Measurements from ENCODE around the gene DAD1. TPM values are rescaled to one million over a fixed set of nuclear protein-coding genes. Genes with fewer than 3 reads are reported as not detected.
A peak's percentile ranks its signal among the peaks of the same experiment; 100 is the strongest.

DAD1 gene
- total RNA-seq, 4 donors from 2014 or later = 52.0 to 173 (median 123) TPM

- Histone ChIP-seq H3K27ac (peak overlapping the region; percentile 28 to 80 (median 58)), H3K4me1 (peaks cover 0 to 13% (median 6%) of the 10 kb centered on the region in 4 donors), H3K36me3 (no peaks in the 10 kb centered on the region), H3K4me3 (no peak overlapping the region), H3K9me3 (no peaks in the 10 kb centered on the region), H3K27me3 (no peaks in the 10 kb centered on the region)
- no peak for TF ChIP-seq CTCF (IDR thresholded peaks at IDR 0.05)
- TF ChIP-seq POLR2A (IDR thresholded peaks at IDR 0.05) = no peak
- DNase-seq = no peak
These were observed 68.9 kb downstream of the DAD1 start for GRCh38 chr14:22519877-22520685.

- Histone ChIP-seq H3K9me3 (no peaks in the 10 kb centered on the region), H3K4me3 (peak overlapping the region in 1 of 4 donors; percentile 6), H3K4me1 (peaks cover 0 to 16% (median 8%) of the 10 kb centered on the region in 4 donors), H3K36me3 (no peaks in the 10 kb centered on the region), H3K27me3 (no peaks in the 10 kb centered on the region), H3K27ac (peak overlapping the region in 2 of 4 donors; percentile 47 to 80)
- no peak for DNase-seq
- TF ChIP-seq POLR2A (IDR thresholded peaks at IDR 0.05) (no peak), CTCF (IDR thresholded peaks at IDR 0.05) (no peak)
These were observed 71.0 kb downstream of the DAD1 start for GRCh38 chr14:22518073-22518472.

GRCh38 chr14:22517117-22517720 lies 71.8 kb downstream of the DAD1 start:
- Histone ChIP-seq H3K36me3 (no peaks in the 10 kb centered on the region), H3K9me3 (no peaks in the 10 kb centered on the region), H3K4me3 (no peak overlapping the region), H3K27ac (peak overlapping the region in 2 of 4 donors; percentile 9 to 80), H3K27me3 (no peaks in the 10 kb centered on the region), H3K4me1 (peaks cover 0 to 20% (median 9%) of the 10 kb centered on the region in 4 donors)
- no peak for TF ChIP-seq POLR2A (IDR thresholded peaks at IDR 0.05)
- TF ChIP-seq CTCF (IDR thresholded peaks at IDR 0.05) = no peak
- DNase-seq = no peak

GRCh38 chr14:22515929-22516328 lies 73.1 kb downstream of the DAD1 start:
- TF ChIP-seq CTCF (IDR thresholded peaks at IDR 0.05) (no peak), POLR2A (IDR thresholded peaks at IDR 0.05) (no peak)
- H3K27me3 ChIP-seq = no peaks in the 10 kb centered on the region
- H3K27ac ChIP-seq = peak overlapping the region in 3 of 4 donors; percentile 9 to 80 (median 32)
- H3K9me3 ChIP-seq = no peaks in the 10 kb centered on the region
- DNase-seq = no peak
- peaks cover 0 to 21% (median 9%) of the 10 kb centered on the region in 4 donors for H3K4me1 ChIP-seq
- H3K4me3 ChIP-seq = no peak overlapping the region
- no peaks in the 10 kb centered on the region for H3K36me3 ChIP-seq

Small RNAs within 50 kb of the gene (small RNA-seq; reads per million reads assigned to genes)
- gene TRAJ1 = 0 reads per million in 2 donors
- 0 reads per million in 2 donors for gene TRAJ10
- gene TRAJ11 = 0 reads per million in 2 donors
- gene TRAJ12 = 0 reads per million in 2 donors
- 0 reads per million in 2 donors for gene TRAJ13
- gene TRAJ14 = 0 reads per million in 2 donors
- 0 reads per million in 2 donors for gene TRAJ16
- gene TRAJ17 = 0 reads per million in 2 donors
- 0 reads per million in 2 donors for gene TRAJ18
- gene TRAJ19 = 0 reads per million in 2 donors
- gene TRAJ2 = 0 reads per million in 2 donors
- 0 reads per million in 2 donors for gene TRAJ20
- gene TRAJ21 = 0 reads per million in 2 donors
- 0 reads per million in 2 donors for gene TRAJ22
- gene TRAJ23 = 0 reads per million in 2 donors
- 0 reads per million in 2 donors for gene TRAJ24
- 0 reads per million in 2 donors for gene TRAJ25
- 0 reads per million in 2 donors for gene TRAJ26
- gene TRAJ27 = 0 reads per million in 2 donors
- gene TRAJ28 = 0 reads per million in 2 donors
- gene TRAJ3 = 0 reads per million in 2 donors
- 0 reads per million in 2 donors for gene TRAJ4
- 0 reads per million in 2 donors for gene TRAJ5
- 0 reads per million in 2 donors for gene TRAJ6
- gene TRAJ7 = 0 reads per million in 2 donors
- gene TRAJ8 = 0 reads per million in 2 donors
- gene TRAJ9 = 0 reads per million in 2 donors

Other genes with a start within 250 kb of the DAD1 start
- 10 to 100 TPM; 28.1 to 51.4 (median 42.8) TPM for gene ABHD4, start 9.1 kb upstream of the DAD1 start, total RNA-seq
- under 1 TPM in 1 of 4 donors, not detected in 3; 0.18 TPM for gene OR6J1, start 55.1 kb upstream of the DAD1 start, total RNA-seq
- gene OXA1L, start 177.5 kb upstream of the DAD1 start, total RNA-seq = 100 to 1,000 TPM in 2 of 4 donors, 10 to 100 TPM in 2; 73.6 to 115 (median 90.4) TPM
- 100 to 1,000 TPM in 3 of 4 donors, 10 to 100 TPM in 1; 30.5 to 787 (median 367) TPM for gene SLC7A7, start 226.2 kb upstream of the DAD1 start, total RNA-seq
- 100 to 1,000 TPM in 1 of 4 donors, 10 to 100 TPM in 3; 30.3 to 114 (median 52.9) TPM for gene MRPL52, start 240.7 kb upstream of the DAD1 start, total RNA-seq
- 100 to 1,000 TPM in 1 of 4 donors, 10 to 100 TPM in 3; 63.0 to 116 (median 82.9) TPM for gene MMP14, start 247.4 kb upstream of the DAD1 start, total RNA-seq